Ascending aorta (tissue), 2 donors: ENCODE results near the gene KCNQ2. TPM values are rescaled to one million over a fixed set of nuclear protein-coding genes. Genes with fewer than 3 reads are reported as not detected.

Source experiments
- DNase-seq, 2 donors: peaks; one replicate each; pipeline ENCODE4 v3.0.0-alpha.2; 2019; ENCODE audit warnings: low spot score in 2 of 2
- H3K27ac ChIP-seq, 2 donors: fragments of 200-600 bp; sonication (generic); one replicate each; pipeline ENCODE4 v1.5.1; 2016 to 2017; ENCODE audit warnings: mild to moderate bottlenecking in 1 of 2
- H3K27me3 ChIP-seq: fragments of 200-600 bp; sonication (generic); one replicate; pipeline ENCODE4 v1.5.1; 2017
- H3K36me3 ChIP-seq, 2 donors: fragments of 200-600 bp; sonication (generic); one replicate each; pipeline ENCODE4 v1.5.1; 2016
- H3K4me1 ChIP-seq, 2 donors: fragments of 200-600 bp; sonication (generic); one replicate each; pipeline ENCODE4 v1.5.1; 2016 to 2017; ENCODE audit warnings: mild to moderate bottlenecking in 1 of 2
- H3K4me3 ChIP-seq, 2 donors: fragments of 200-600 bp; sonication (generic); one replicate each; pipeline ENCODE4 v1.5.1; 2016 to 2017; ENCODE audit warnings: mild to moderate bottlenecking in 1 of 2
- H3K9me3 ChIP-seq, 2 donors: fragments of 200-600 bp; sonication (generic); one replicate each; pipeline ENCODE4 v1.5.1; 2016
- CTCF ChIP-seq, 3 experiments: fragments of 200-600 bp in 2 of 3; fragments of 450-650 bp in 1 of 3; sonication (generic) in 2 of 3; IDR thresholded peaks; one replicate each; pipeline ENCODE4 v1.5.1; 2016 to 2019; ENCODE audit warnings: antibody characterized with exemption in 3 of 3, mild to moderate bottlenecking in 1 of 3, moderate library complexity in 1 of 3
- intact Hi-C: fragments of 100-400 bp; cut with DNase I; formaldehyde crosslinking; loops from one replicate; pipeline ENCODE4 v1.15.1; 2023
- total RNA-seq: library from RNA; depleted of rRNA; stranded (reverse); fragments of >200 nt; gene quantifications from one replicate; pipeline ENCODE4 v1.1.0, GENCODE V29; 2016

Gene KCNQ2
- total RNA-seq, 1 donor from 2014 or later = not detected

- no peak for TF ChIP-seq CTCF (IDR thresholded peaks at IDR 0.05)
- Histone ChIP-seq H3K27me3 (no peaks in the 10 kb centered on the region), H3K27ac (no peak overlapping the region), H3K4me3 (no peak overlapping the region), H3K4me1 (no peaks in the 10 kb centered on the region), H3K9me3 (no peaks in the 10 kb centered on the region), H3K36me3 (no peaks in the 10 kb centered on the region)
- DNase-seq = no peak
- intact Hi-C loops = no loop called here
These were observed 95.9 kb downstream of the KCNQ2 start for GRCh38 chr20:63376283-63377250.

- no peak overlapping the region for H3K27ac ChIP-seq
- no peak for DNase-seq
- intact Hi-C loops = no loop called here
- H3K36me3 ChIP-seq = no peaks in the 10 kb centered on the region
- no peaks in the 10 kb centered on the region for H3K27me3 ChIP-seq
- H3K4me1 ChIP-seq = no peaks in the 10 kb centered on the region
- no peaks in the 10 kb centered on the region for H3K9me3 ChIP-seq
- no peak overlapping the region for H3K4me3 ChIP-seq
- TF ChIP-seq CTCF (IDR thresholded peaks at IDR 0.05) = no peak
These were observed 97.0 kb downstream of the KCNQ2 start for GRCh38 chr20:63375438-63375837.

- Histone ChIP-seq H3K4me3 (no peak overlapping the region), H3K36me3 (no peaks in the 10 kb centered on the region), H3K9me3 (no peaks in the 10 kb centered on the region), H3K4me1 (no peaks in the 10 kb centered on the region), H3K27me3 (no peaks in the 10 kb centered on the region), H3K27ac (no peak overlapping the region)
- DNase-seq = no peak
- TF ChIP-seq CTCF (IDR thresholded peaks at IDR 0.05) = no peak
- intact Hi-C loops = no loop called here
These were observed 98.0 kb downstream of the KCNQ2 start for GRCh38 chr20:63374504-63374903.

- Histone ChIP-seq H3K36me3 (no peaks in the 10 kb centered on the region), H3K27ac (no peak overlapping the region), H3K27me3 (no peaks in the 10 kb centered on the region), H3K4me1 (no peaks in the 10 kb centered on the region), H3K4me3 (no peak overlapping the region), H3K9me3 (no peaks in the 10 kb centered on the region)
- intact Hi-C loops = no loop called here
- no peak for DNase-seq
- no peak for TF ChIP-seq CTCF (IDR thresholded peaks at IDR 0.05)
These were observed 98.5 kb downstream of the KCNQ2 start for GRCh38 chr20:63373996-63374395.

- intact Hi-C loops = no loop called here
- DNase-seq = no peak
- H3K9me3 ChIP-seq = no peaks in the 10 kb centered on the region
- no peaks in the 10 kb centered on the region for H3K36me3 ChIP-seq
- TF ChIP-seq CTCF (IDR thresholded peaks at IDR 0.05) = no peak
- H3K27ac ChIP-seq = no peak overlapping the region
- H3K4me1 ChIP-seq = no peaks in the 10 kb centered on the region
- no peak overlapping the region for H3K4me3 ChIP-seq
- no peaks in the 10 kb centered on the region for H3K27me3 ChIP-seq
These were observed 99.2 kb downstream of the KCNQ2 start for GRCh38 chr20:63372971-63373885.
